B cell (primary cell): ENCODE data around the gene PDAP1. TPM values are rescaled to one million over a fixed set of nuclear protein-coding genes. Genes with fewer than 3 reads are reported as not detected.
A peak's percentile ranks its signal among the peaks of the same experiment; 100 is the strongest.

Experiments used
- ATAC-seq: fragments of 200-7000 bp; cut with Tn5 transposase; one replicate; pipeline ENCODE4 v1.10.0; 2021; ENCODE audit warnings: low read depth, mild to moderate bottlenecking, moderate number of reproducible peaks, moderate library complexity
- CTCF ChIA-PET: fragments of 350-600 bp; sonication (Branson Sonifier 250); formaldehyde crosslinking; loops from one replicate; lab custom pipeline; 2021; ENCODE audit warnings: antibody characterized with exemption, inconsistent platforms; lab: Charles Lee
- POLR2A ChIA-PET: fragments of 350-600 bp; sonication (Branson Sonifier 250); formaldehyde crosslinking; loops from one replicate; lab custom pipeline; 2021; ENCODE audit warnings: antibody characterized with exemption; lab: Charles Lee
- DNase-seq: peaks from one replicate; pipeline ENCODE4 v3.0.0; 2013
- H2AFZ ChIP-seq: 2 replicates; pipeline ENCODE4 v1.6.1; 2012; ENCODE audit warnings: mild to moderate bottlenecking, low read depth, low read length; ENCODE audit not compliant: insufficient read depth, poor library complexity, severe bottlenecking
- H3K27ac ChIP-seq, 2 donors: 1 replicate in 1 of 2; 2 replicates in 1 of 2; pipeline ENCODE4 v1.5.1; 2012 to 2013; ENCODE audit warnings: low read length in 2 of 2, mild to moderate bottlenecking in 2 of 2, moderate library complexity in 1 of 2
- H3K27me3 ChIP-seq, 4 experiments: fragments of 200-600 bp in 1 of 4; sonication (generic) in 1 of 4; replicated peaks in 1 of 4; 1 replicate in 2 of 4; 2 replicates in 2 of 4; pipeline versions ENCODE4 v1.6.1 to v1.7.0; 2013 to 2016; ENCODE audit warnings: low read length in 3 of 4, mild to moderate bottlenecking in 2 of 4, mixed read lengths in 1 of 4, moderate library complexity in 1 of 4; ENCODE audit not compliant: insufficient read depth in 4 of 4, control insufficient read depth in 3 of 4; ENCODE audit errors: control extremely low read depth in 1 of 4
- H3K36me3 ChIP-seq, 2 experiments: replicated peaks in 1 of 2; 1 replicate in 1 of 2; 2 replicates in 1 of 2; pipeline versions ENCODE4 v1.6.1 to v1.7.1; 2013; ENCODE audit warnings: low read length in 1 of 2; ENCODE audit not compliant: insufficient read depth in 2 of 2, control insufficient read depth in 1 of 2; ENCODE audit errors: control extremely low read depth in 1 of 2, extremely low read depth in 1 of 2
- H3K4me1 ChIP-seq, 2 donors: fragments of 200-600 bp in 1 of 2; sonication (generic) in 1 of 2; 1 replicate in 1 of 2; 2 replicates in 1 of 2; pipeline versions ENCODE4 v1.5.1 to v1.6.1; 2013 to 2017; ENCODE audit warnings: low read length in 2 of 2; ENCODE audit not compliant: control insufficient read depth in 2 of 2, insufficient read depth in 2 of 2
- H3K4me2 ChIP-seq: replicated peaks from 2 replicates; pipeline ENCODE3; 2012; ENCODE audit warnings: mild to moderate bottlenecking, low read depth, low read length; ENCODE audit not compliant: poor library complexity, severe bottlenecking
- H3K4me3 ChIP-seq, 5 experiments: fragments of 200-600 bp in 1 of 5; sonication (generic) in 1 of 5; 1 replicate in 3 of 5; 2 replicates in 2 of 5; pipeline versions ENCODE4 v1.5.1 to v1.7.0; 2011 to 2016; ENCODE audit warnings: low read length in 4 of 5, mild to moderate bottlenecking in 4 of 5, low read depth in 2 of 5, control low read depth in 1 of 5, moderate library complexity in 1 of 5; ENCODE audit not compliant: insufficient read depth in 1 of 5; ENCODE audit errors: control extremely low read depth in 1 of 5, extremely low read depth in 1 of 5
- H3K79me2 ChIP-seq: fragments of 200-600 bp; sonication (generic); one replicate; pipeline ENCODE4 v1.6.0; 2016; ENCODE audit warnings: low read length; ENCODE audit not compliant: control insufficient read depth, insufficient read depth
- H3K9ac ChIP-seq: fragments of 200-600 bp; sonication (generic); 2 replicates; pipeline ENCODE4 v1.6.1; 2017; ENCODE audit warnings: mild to moderate bottlenecking, low read length, moderate library complexity
- H3K9me3 ChIP-seq, 3 donors: one replicate each; pipeline versions ENCODE4 v1.6.1 to v1.7.1; 2013; ENCODE audit warnings: low read length in 2 of 3; ENCODE audit not compliant: control insufficient read depth in 2 of 3, insufficient read depth in 1 of 3; ENCODE audit errors: control extremely low read depth in 1 of 3
- H4K20me1 ChIP-seq: 2 replicates; pipeline ENCODE4 v1.6.0; 2012; ENCODE audit warnings: mild to moderate bottlenecking, low read length; ENCODE audit not compliant: insufficient read depth, control insufficient read depth, poor library complexity, severe bottlenecking
- H3K27ac Mint-ChIP-seq: one replicate; pipeline ENCODE4 v1.8.0; 2021; ENCODE audit warnings: mixed read lengths
- H3K27me3 Mint-ChIP-seq: one replicate; pipeline ENCODE4 v1.8.0; 2021; ENCODE audit warnings: mixed read lengths
- H3K4me1 Mint-ChIP-seq: one replicate; pipeline ENCODE4 v1.8.0; 2021; ENCODE audit warnings: mixed read lengths
- H3K4me3 Mint-ChIP-seq: one replicate; pipeline ENCODE4 v1.8.0; 2021; ENCODE audit warnings: mixed read lengths
- H3K9me3 Mint-ChIP-seq: one replicate; pipeline ENCODE4 v1.8.0; 2022; ENCODE audit warnings: mixed read lengths; ENCODE audit not compliant: insufficient read depth
- CTCF ChIP-seq: fragments of 200-600 bp; IDR thresholded peaks from one replicate; pipeline ENCODE4 v1.8.0; 2022; ENCODE audit warnings: antibody characterized with exemption, mild to moderate bottlenecking
- EZH2 ChIP-seq: IDR thresholded peaks from 2 replicates; pipeline ENCODE4 v1.6.1; 2012; ENCODE audit warnings: borderline replicate concordance, low read depth, mild to moderate bottlenecking, moderate library complexity, low read length; ENCODE audit not compliant: insufficient read depth, poor library complexity, severe bottlenecking
- WGBS: methylation state at CpG from one replicate; pipeline ENCODE4 v1.1.5; 2013; ENCODE audit warnings: missing lambda C conversion rate; ENCODE audit not compliant: insufficient coverage; 5-methylcytosine and 5-hydroxymethylcytosine counted together
- intact Hi-C: fragments of 100-400 bp; cut with micrococcal nuclease; formaldehyde crosslinking; loops from one replicate; pipeline ENCODE4 v1.10.0; 2022
- polyA plus RNA-seq: library from polyadenylated mRNA; depleted of rRNA; stranded (reverse); fragments of >200 nt; gene quantifications from 2 replicates; pipeline ENCODE4 v1.2.3, GENCODE V29; 2012
- total RNA-seq, 2 donors: library from RNA; stranded (reverse); fragments of 120-200 nt in 1 of 2; gene quantifications; 1 replicate in 1 of 2; 2 replicates in 1 of 2; pipeline versions ENCODE4 v1.2.3 to v1.2.4, GENCODE V29; 2013 to 2022

PDAP1 gene
- total and polyA plus RNA-seq, 2 donors (not counting 1 experiment from before 2014, with no cell fraction given): 19.2 to 60.4 TPM

DNA sequence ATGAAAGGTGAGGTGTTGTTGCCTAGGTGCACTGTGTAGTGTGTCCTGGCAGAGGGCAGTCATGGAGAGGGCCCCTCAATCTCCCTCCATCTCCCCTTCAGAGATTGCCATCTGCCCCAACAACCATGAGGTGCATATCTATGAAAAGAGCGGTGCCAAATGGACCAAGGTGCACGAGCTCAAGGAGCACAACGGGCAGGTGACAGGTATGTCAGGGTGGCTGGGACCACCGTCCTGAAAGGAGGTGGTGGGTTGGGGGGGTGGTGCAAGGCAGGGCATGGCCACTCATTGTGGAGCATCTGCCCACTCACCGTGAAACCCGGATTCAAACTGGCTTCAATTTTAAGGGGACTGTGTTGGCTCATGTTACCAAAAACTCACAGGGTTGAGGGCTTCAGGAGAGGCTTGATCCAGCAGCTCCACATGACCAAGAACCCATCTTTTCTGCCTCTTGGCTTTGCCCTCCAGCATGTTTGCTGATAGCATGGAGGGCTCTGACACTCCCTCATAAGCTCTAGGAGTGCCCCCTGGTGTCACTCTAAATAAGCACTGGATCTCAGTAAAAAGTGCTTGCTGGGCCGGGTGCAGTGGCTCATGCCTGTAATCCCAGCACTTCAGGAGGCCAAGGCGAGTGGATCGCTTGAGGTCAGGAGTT, 21.7 kb downstream of the PDAP1 start:
- H2AFZ ChIP-seq: no peak overlapping the region
- H3K27ac Mint-ChIP-seq: peak overlapping the region; percentile 53
- no peak overlapping the region for H3K27ac ChIP-seq
- H3K4me3 ChIP-seq: no peak overlapping the region
- H3K9me3 ChIP-seq: no peaks in the 10 kb centered on the region
- H3K4me1 ChIP-seq: peaks cover 12 to 35% of the 10 kb centered on the region in 2 donors
- H3K27me3 ChIP-seq: no peaks in the 10 kb centered on the region
- ChIA-PET CTCF (interaction anchor here (0.7 to 3.4 kb wide), 7 partner anchors 13 to 213 kb away, joined by 3 to 24 read pairs (median 4); partner anchors contain the start of gene ARPC1B), POLR2A (no interaction called here)
- 94% methylated on average over 9 of the region's 9 CpGs for WGBS
- H4K20me1 ChIP-seq: peaks cover 83% of the 10 kb centered on the region
- peak; percentile 70 for ATAC-seq
- H3K9ac ChIP-seq: no peak overlapping the region
- no peak overlapping the region for H3K4me2 ChIP-seq
- no peak for TF ChIP-seq EZH2
- peak; percentile 27 for TF ChIP-seq CTCF
- peaks cover 22% of the 10 kb centered on the region for H3K4me1 Mint-ChIP-seq
- DNase-seq: peak; percentile 48
- peaks cover 83% of the 10 kb centered on the region for H3K79me2 ChIP-seq
- intact Hi-C loops: loop anchor here (1.0 kb wide), 1 partner anchor 21 kb away; no protein-coding TSS in a partner anchor
- no peaks in the 10 kb centered on the region for H3K27me3 Mint-ChIP-seq
- no peak overlapping the region for H3K4me3 Mint-ChIP-seq
- H3K9me3 Mint-ChIP-seq: no peaks in the 10 kb centered on the region
- H3K36me3 ChIP-seq: peaks cover 0 to 63% of the 10 kb centered on the region in 2 experiments

DNA sequence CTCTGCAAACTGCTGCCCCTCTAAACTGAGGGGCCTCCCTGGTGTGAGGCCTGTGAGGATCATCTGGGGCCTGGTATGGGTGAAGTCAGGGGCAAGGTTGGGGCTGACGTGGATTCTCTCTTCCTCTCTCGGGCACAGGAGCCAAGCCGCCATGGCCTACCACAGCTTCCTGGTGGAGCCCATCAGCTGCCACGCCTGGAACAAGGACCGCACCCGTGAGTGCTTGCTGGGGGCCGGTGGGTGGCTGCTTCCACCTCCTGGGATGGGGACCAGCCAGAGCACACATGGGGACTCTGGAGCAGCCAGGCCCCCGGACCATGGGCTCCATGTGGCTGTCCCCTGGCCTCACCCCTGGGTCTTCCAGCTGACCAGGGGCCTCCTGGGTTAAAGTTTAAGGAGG, 22.8 kb downstream of the PDAP1 start:
- Histone ChIP-seq H3K4me3 (no peak overlapping the region), H3K27ac (peak overlapping the region; percentile 11 to 73), H3K27me3 (no peaks in the 10 kb centered on the region), H4K20me1 (peaks cover 83% of the 10 kb centered on the region), H3K4me2 (peak overlapping the region; percentile 22), H3K9ac (no peak overlapping the region), H3K79me2 (peaks cover 87% of the 10 kb centered on the region), H3K36me3 (peaks cover 0 to 54% of the 10 kb centered on the region in 2 experiments), H2AFZ (no peak overlapping the region), H3K9me3 (no peaks in the 10 kb centered on the region), H3K4me1 (peaks cover 22 to 47% of the 10 kb centered on the region in 2 donors)
- ATAC-seq (no peak), DNase-seq (no peak)
- no peak overlapping the region for H3K27ac Mint-ChIP-seq
- ChIA-PET POLR2A (no interaction called here), CTCF (interaction anchor here (0.6 to 3.4 kb wide), 6 partner anchors 12 to 1241 kb away, joined by 3 to 24 read pairs (median 3); partner anchors contain the start of gene ARPC1B)
- H3K4me3 Mint-ChIP-seq: no peak overlapping the region
- H3K27me3 Mint-ChIP-seq: no peaks in the 10 kb centered on the region
- H3K9me3 Mint-ChIP-seq: no peaks in the 10 kb centered on the region
- intact Hi-C loops: no loop called here
- no peak for TF ChIP-seq EZH2
- no peak for TF ChIP-seq CTCF
- WGBS: 71% methylated on average over 5 of the region's 8 CpGs
- peaks cover 32% of the 10 kb centered on the region for H3K4me1 Mint-ChIP-seq
